Measurements from ENCODE around the gene CEMIP. TPM values are rescaled to one million over a fixed set of nuclear protein-coding genes. Genes with fewer than 3 reads are reported as not detected.

The CEMIP gene
- total and polyA plus RNA-seq, 2 of the 13 experiments (the other 11 are each of a cell fraction or from before 2014, with no cell fraction given) = 4.3 to 28.5 TPM

- intact Hi-C loops (cut with micrococcal nuclease; ENCODE audit: unreplicated experiment) (no loop called here), in situ Hi-C loops (cut with HindIII; ENCODE audit: extremely low pct_ligation_motif_present, low pct_unique_long_range_greater_than_20kb) (no loop called here)
- H3K9ac ChIP-seq (ENCODE audit: insufficient read depth, low read depth, low read length) = no peak overlapping the region
- POLR2A ChIA-PET = no interaction called here
- BruUV-seq (replicated peaks) = no TSS peak
- no peaks in the 10 kb centered on the region for H3K79me2 ChIP-seq (ENCODE audit: insufficient read depth, low read length)
- H3K4me1 ChIP-seq (ENCODE audit: insufficient read depth, low read length) = no peaks in the 10 kb centered on the region
- no peaks in the 10 kb centered on the region for H3K27me3 ChIP-seq (ENCODE audit: control insufficient read depth in 1 of 2, insufficient read depth in 2 of 2, low read length in 2 of 2)
- H3K36me3 ChIP-seq (replicated peaks in 1 of 2; ENCODE audit: control insufficient read depth in 1 of 2, insufficient read depth in 2 of 2, low read length in 2 of 2) = peaks cover 23 to 83% of the 10 kb centered on the region in 2 experiments
- H3K4me2 ChIP-seq (ENCODE audit: low read depth, low read length) = no peak overlapping the region
- no peak overlapping the region for H3K4me3 ChIP-seq (replicated peaks in 1 of 3; ENCODE audit: insufficient read depth in 1 of 3, low read depth in 2 of 3, low read length in 3 of 3)
- H4K20me1 ChIP-seq (ENCODE audit: insufficient read depth, low read length) = no peaks in the 10 kb centered on the region
- DNase-seq (ENCODE audit: low spot score) (no peak), FAIRE-seq (no peak), ATAC-seq (no peak)
- no peak overlapping the region for H3K27ac ChIP-seq (ENCODE audit: extremely low read length, insufficient read depth, low read length)
- H2AFZ ChIP-seq (ENCODE audit: low read length) = no peak overlapping the region
- no peaks in the 10 kb centered on the region for H3K9me3 ChIP-seq (ENCODE audit: low read length)
- 96% methylated on average over 15 of the region's 16 CpGs for WGBS (ENCODE audit: low lambda C conversion rate)
- CTCF ChIA-PET (ENCODE audit: low intra/inter-chr PET ratio, low total read pairs) = no interaction called here
- TF ChIP-seq MIER3 (CRISPR knock-in tag; IDR thresholded peaks at IDR 0.05; ENCODE audit: borderline replicate concordance) = no peak
- TF ChIP-seq, protein P1, sequence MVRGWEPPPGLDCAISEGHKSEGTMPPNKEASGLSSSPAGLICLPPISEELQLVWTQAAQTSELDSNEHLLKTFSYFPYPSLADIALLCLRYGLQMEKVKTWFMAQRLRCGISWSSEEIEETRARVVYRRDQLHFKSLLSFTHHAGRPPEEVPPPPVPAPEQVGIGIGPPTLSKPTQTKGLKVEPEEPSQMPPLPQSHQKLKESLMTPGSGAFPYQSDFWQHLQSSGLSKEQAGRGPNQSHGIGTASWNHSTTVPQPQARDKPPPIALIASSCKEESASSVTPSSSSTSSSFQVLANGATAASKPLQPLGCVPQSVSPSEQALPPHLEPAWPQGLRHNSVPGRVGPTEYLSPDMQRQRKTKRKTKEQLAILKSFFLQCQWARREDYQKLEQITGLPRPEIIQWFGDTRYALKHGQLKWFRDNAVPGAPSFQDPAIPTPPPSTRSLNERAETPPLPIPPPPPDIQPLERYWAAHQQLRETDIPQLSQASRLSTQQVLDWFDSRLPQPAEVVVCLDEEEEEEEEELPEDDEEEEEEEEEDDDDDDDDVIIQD (CRISPR knock-in tag; IDR thresholded peaks at IDR 0.05; ENCODE audit: low read depth) = no peak
- TF ChIP-seq USF2 (IDR thresholded peaks at IDR 0.05; ENCODE audit: low read depth, low read length) = no peak
- TF ChIP-seq USF2 (CRISPR knock-in tag; IDR thresholded peaks at IDR 0.05; ENCODE audit: borderline replicate concordance) = no peak
- TF ChIP-seq SMAD3 (CRISPR knock-in tag; IDR thresholded peaks at IDR 0.05) = no peak
- TF ChIP-seq, protein P2, sequence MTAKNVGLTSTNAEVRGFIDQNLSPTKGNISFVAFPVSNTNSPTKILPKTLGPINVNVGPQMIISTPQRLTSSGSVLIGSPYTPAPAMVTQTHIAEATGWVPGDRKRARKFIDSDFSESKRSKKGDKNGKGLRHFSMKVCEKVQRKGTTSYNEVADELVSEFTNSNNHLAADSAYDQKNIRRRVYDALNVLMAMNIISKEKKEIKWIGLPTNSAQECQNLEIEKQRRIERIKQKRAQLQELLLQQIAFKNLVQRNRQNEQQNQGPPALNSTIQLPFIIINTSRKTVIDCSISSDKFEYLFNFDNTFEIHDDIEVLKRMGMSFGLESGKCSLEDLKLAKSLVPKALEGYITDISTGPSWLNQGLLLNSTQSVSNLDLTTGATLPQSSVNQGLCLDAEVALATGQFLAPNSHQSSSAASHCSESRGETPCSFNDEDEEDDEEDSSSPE (CRISPR knock-in tag; IDR thresholded peaks at IDR 0.05) = no peak
- TF ChIP-seq, protein P3, sequence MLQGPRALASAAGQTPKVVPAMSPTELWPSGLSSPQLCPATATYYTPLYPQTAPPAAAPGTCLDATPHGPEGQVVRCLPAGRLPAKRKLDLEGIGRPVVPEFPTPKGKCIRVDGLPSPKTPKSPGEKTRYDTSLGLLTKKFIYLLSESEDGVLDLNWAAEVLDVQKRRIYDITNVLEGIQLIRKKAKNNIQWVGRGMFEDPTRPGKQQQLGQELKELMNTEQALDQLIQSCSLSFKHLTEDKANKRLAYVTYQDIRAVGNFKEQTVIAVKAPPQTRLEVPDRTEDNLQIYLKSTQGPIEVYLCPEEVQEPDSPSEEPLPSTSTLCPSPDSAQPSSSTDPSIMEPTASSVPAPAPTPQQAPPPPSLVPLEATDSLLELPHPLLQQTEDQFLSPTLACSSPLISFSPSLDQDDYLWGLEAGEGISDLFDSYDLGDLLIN (CRISPR knock-in tag; IDR thresholded peaks at IDR 0.05; ENCODE audit: borderline replicate concordance) = no peak
- TF ChIP-seq, protein P4, sequence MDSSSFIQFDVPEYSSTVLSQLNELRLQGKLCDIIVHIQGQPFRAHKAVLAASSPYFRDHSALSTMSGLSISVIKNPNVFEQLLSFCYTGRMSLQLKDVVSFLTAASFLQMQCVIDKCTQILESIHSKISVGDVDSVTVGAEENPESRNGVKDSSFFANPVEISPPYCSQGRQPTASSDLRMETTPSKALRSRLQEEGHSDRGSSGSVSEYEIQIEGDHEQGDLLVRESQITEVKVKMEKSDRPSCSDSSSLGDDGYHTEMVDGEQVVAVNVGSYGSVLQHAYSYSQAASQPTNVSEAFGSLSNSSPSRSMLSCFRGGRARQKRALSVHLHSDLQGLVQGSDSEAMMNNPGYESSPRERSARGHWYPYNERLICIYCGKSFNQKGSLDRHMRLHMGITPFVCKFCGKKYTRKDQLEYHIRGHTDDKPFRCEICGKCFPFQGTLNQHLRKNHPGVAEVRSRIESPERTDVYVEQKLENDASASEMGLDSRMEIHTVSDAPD (CRISPR knock-in tag; IDR thresholded peaks at IDR 0.05) = no peak
- no peak for TF ChIP-seq KLF12 (CRISPR knock-in tag; IDR thresholded peaks at IDR 0.05; ENCODE audit: borderline replicate concordance)
- no peak for TF ChIP-seq ZNF772 (CRISPR knock-in tag; IDR thresholded peaks at IDR 0.05)
- no peak for TF ChIP-seq ZNF576 (CRISPR knock-in tag; IDR thresholded peaks at IDR 0.05)
- no peak for TF ChIP-seq ARNT2 (CRISPR knock-in tag; IDR thresholded peaks at IDR 0.05; ENCODE audit: low read depth)
- TF ChIP-seq ADNP (CRISPR knock-in tag; IDR thresholded peaks at IDR 0.05) = no peak
- TF ChIP-seq DR1 (CRISPR knock-in tag; IDR thresholded peaks at IDR 0.05) = no peak
- TF ChIP-seq NR2F2 (IDR thresholded peaks at IDR 0.05; ENCODE audit: borderline replicate concordance, low read depth) = no peak
- TF ChIP-seq TAF1 (CRISPR knock-in tag; IDR thresholded peaks at IDR 0.05) = no peak
Observed at GRCh38 chr15:80942746-80943565, 163.8 kb downstream of the CEMIP start.
